GM19467 (cell line): Measurements from ENCODE around the gene BPIFB3.

Experiments used
- ATAC-seq: cut with Tn5 transposase; IDR thresholded peaks from one replicate; pipeline ENCODE4 v1.9.1; 2021; ENCODE audit warnings: mild to moderate bottlenecking, moderate library complexity; ENCODE audit not compliant: unreplicated experiment

Gene BPIFB3, protein sequence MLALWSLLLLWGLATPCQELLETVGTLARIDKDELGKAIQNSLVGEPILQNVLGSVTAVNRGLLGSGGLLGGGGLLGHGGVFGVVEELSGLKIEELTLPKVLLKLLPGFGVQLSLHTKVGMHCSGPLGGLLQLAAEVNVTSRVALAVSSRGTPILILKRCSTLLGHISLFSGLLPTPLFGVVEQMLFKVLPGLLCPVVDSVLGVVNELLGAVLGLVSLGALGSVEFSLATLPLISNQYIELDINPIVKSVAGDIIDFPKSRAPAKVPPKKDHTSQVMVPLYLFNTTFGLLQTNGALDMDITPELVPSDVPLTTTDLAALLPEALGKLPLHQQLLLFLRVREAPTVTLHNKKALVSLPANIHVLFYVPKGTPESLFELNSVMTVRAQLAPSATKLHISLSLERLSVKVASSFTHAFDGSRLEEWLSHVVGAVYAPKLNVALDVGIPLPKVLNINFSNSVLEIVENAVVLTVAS

DNA sequence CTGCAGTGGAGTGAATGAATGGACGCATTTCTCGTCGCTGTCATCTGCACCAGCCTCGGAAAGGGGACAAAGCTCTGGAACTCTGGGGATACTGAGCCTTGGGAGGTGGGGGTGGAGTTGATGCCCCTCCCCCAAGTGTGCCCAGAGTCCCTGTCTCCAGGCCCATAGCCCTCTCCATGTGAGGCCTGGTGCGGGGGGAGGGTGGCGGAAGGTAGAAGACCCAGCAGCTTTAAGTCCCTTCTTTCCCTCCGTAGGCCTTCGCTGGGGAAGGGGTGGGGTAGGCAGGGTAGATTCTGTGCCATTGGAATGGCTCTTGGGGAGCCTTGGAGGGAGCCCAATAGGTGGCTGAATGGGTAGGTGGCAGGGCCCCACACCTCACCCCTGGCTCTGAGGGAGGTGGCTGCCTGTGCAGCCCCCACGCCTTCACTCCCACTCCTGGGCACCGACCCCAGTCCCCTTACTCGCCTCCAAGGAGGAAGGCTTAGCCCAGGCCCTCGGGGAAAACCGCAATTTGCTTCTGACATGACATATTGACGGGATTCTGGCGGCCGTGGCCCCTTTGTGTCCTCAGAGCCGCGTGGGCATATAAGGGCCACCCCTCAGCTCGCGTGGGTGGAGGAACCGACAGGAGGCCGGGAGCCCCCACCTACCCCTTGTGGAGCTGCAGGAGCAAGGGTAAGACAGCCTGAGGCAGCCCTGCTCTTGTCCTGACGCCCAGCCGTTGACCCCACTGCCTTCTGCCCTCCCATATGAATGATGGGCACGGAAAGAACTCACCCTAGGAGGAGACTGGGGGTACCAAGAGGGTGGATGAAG lies at the start of gene BPIFB3:
BPIFB3 (plus strand) TSS at position 613 of the 816 bp plus-strand sequence. CDS start 1,533 bp downstream, outside the sequence.
- no peak for ATAC-seq

DNA sequence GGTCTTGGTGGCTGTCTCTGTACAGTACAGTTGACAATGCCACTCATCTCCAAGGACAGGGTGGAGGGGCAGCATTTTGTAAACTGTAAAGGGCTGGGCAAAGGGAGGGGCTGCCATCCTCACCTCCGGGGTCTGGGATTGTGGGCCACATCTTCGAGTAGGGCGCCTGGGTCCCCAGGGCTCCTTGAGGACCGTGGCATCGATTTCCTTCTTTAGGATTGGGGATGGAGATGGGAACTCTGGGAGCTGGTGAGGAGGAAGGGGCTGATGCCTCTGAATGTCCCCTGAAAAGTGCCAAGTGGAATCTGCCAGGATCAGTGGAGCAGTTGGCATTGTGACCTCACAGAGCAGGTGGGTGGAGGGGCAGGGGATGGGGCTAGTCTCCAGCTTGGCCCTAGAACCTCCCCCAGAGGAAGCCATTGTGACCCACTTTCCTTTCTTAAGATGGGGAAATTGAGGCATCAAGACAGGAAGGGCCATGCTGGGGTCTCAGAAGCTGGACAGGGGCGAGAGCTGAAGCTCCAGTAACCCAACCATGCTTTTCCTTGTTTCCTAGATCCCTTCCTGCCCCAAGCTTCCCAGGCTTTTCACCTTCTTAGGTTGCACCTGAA lies 49.5 kb upstream of the BPIFB3 start, which contains the start of gene SUN5:
SUN5 (minus strand) TSS at position 293 of the 611 bp plus-strand sequence; CDS start at position 200, 93 bp downstream.
- no peak for ATAC-seq

DNA sequence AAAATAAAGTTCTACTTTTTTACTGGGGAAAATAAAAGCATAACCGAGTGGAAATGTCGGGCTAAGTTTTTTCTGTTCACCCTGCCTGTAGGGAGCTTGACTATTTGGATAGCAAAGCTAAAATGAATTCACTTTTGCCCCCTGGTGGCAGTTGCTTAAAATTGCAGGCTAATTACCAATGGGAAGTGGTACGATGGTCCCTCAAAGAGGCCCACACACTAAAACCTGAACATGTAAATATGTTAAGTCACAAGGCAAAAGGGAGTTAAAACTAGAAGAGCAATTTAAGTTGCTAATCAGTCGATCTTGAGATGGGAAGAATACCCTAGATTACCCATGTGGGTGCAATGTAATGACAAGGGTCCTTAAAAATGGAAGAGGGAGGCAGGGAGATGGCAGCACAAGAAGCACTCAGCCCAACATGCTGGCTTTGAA lies 48.6 kb upstream of the BPIFB3 start:
- ATAC-seq = no peak

DNA sequence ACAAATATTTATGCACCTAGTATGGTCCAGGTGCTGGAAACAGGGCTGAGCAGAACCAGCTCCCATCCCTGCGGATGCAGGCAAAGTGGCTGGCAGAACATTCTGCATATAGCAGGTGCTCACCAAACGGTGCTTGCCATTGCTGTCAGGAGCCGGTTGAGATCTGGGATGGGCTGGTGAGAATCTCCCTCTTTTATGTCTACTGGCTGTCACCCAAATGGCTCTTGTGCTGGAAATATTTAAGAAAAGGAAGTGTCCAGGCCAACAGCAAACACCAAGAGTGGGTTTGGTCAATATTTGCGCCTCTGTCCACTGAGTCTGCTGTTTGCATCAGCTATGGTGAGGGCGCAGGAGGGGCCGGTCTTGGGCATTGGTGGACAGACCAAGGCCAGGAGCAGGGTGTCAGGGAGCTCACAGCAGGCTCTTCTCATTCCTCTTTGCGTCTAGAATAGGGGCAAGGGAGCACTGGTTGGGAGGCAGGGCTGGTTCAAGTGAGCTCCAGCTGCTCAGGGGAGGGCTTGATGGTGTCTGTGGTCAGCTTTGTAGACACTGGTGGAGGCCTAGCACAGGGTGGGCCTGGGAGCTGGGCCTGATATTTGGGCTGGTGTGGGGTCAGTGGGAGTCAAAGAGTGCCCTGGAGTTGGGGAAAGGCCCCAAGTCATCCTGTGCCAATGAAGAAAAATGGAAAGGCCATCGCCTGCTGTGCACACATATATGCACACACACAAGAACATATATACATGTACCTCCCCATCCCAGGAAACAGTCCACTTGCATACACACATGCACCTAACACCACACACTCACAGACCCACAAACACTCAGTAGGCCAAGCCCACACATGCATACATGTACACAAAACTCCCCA lies 47.6 kb upstream of the BPIFB3 start:
- ATAC-seq = no peak

DNA sequence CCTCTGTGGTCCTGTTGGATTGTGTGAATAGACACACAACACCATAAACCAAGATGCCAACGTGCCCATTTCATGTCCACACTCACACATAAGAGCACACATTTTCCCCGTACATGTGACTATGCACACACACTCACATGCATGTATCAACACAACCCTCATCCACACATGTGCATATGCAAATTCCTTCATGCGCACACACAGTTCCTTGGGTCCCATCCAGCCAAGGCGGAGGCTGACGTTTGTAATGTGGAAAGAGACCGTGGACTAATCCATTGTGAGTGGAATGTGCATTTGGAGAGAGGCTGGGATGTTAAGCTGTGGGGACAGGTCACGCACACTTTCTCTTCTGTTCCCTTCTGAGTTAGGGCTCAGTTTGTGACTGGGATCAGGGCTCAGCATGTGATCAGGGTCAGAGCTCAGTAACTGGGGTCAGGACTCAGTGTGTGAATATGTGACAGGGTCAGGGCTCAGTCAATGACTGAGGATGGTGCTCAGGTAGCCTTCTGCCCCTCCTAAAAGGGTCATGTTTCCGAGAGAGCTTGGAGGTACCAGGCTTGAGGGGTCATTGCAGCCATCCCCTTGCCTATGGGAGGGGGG lies 46.8 kb upstream of the BPIFB3 start:
- ATAC-seq = no peak

DNA sequence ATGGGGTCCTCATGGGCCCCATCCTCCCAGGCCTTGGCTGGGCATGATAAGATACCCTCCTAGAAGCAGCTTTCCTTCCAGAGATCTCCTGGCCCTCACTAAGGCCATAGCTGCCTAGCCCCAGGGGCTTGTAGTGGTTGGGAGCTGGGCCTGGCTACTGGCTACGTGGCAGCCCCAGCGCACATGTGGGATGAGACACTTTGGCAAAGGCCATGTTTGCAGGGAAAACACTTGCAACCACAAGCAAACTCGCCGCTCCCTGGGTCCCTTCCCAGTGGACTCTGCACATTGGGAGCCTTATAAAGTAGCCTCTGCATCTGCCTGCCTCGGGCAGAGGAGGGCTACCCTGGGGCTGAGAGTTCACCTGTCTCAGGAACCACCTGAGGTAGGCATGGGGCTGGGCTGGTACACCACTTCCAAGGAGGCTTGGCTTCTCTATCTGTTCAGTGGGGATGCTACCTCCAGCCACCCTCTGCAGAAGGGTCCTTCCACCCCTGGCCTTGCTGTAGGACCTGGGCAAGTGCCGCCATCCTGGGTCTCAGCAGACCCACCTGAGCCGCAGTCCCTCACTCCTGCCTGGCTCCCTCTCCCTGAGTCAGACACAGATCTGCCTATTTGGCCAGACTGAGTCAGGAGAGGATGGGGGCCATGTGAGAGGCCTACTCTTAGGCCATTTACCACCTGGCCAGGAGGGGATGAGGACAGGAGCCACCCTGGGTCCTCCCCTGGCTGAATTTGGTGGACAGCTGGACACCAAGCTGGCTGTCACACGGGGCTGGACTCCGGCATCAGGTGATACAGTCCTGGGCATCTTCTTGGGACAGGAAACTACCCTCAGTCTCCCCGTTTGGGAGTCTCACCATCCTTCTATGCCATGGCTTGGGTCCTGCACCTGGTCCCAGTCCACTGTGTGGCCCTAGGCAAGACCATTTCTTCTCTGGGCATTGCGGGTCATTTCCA lies 46.0 kb upstream of the BPIFB3 start, which contains the start of gene BPIFB2:
BPIFB2 (plus strand) TSS at position 329 of the 960 bp plus-strand sequence. CDS start 871 bp downstream, outside the sequence.
- ATAC-seq = no peak

DNA sequence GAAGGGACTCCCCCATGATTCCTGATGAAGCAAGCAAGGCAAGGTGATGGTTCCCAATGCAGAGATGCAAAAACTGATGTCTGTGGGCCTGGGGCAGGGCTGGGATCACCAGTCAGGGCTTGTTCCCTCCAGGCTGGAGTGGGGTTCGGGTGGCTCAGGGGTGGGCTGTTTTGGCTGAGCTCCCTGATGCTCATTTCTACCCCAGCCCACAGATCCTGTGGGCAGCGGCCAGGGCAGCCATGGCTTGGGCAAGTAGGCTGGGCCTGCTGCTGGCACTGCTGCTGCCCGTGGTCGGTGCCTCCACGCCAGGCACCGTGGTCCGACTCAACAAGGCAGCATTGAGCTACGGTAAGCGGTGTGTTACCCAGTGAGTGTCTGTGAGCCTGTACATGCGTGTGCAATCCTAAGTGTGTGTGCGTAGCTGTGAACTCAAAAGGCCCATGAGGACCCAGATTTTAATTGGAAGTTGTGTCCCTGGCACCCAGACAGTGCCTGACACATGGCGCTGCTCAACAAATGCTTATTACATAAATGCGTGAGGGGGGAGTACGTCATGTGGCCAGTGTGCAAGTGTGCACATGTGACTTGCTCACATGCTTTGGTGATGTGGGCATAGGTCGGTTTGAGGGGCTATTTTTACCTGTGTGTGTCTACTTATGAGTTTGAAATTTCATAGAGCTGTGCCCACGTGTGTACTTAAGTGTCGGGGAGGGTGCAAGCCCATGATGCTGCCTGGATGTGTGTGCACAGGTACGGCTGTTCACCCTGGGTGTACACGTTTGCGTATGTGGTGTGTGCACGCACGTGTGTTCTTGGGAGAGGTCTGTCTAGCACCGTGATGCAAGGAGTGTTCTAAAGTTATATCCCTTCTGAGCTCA lies 45.1 kb upstream of the BPIFB3 start:
- no peak for ATAC-seq

DNA sequence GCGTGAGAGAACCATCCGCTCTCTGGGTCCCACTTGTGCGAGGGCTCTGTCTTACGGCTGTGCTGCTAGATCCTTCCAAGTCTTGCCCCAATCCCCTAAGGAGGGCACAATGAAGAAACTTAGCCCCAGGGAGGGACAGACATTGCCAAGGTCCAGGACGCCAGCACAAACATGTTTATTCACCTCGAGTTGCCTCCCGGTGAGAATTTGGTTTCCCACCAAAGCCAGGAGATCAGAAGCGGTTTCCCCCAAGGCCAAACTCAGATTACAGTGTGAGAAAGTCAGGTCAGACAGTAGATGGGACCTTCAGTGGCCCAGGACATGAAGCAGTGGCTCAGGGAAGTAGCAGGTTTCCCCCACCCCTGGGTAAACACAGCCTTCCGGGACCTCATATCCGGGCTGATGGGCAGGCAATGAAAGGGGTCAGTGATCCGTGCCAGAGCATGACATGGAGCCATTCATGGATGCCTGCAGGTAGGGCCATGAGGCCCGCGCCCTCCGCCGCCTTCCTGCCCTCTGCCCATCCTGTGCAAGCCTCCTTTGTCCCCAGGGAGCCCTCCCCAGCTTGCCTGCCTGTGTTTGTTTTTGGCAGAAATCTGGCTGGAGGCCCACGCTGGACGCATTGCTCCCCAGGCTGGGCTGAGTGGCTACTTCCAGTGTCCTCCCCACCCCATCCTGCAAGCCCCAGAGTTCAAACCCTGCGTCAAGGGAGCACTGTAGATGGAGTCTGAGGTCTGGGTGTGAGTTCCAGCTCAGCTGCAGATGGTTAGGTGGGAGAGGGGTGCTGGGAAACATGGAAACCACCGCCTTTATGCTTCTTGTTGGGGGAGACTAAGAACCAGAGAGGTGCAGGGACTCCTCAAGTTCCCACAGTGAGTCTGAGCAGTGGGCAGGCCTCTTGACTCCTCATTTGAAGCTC lies 44.2 kb upstream of the BPIFB3 start:
- no peak for ATAC-seq

DNA sequence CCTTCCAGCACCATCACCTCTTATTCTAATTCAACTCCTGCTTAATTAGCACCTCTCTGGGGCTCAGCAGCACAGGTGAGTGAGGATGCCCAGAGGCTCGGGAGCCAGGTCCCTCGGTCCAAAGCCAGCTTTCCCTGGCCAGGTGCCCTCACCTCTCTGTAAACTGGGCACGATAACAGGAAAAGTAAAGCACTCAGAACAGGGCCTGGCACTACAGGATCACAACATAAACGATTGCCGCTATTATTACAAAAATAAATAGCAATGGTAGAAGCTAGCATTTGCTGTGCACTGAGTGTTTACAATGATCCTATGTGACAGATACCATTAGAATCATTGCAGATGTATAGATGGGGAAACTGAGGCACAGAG lies 43.6 kb upstream of the BPIFB3 start:
- ATAC-seq = no peak

DNA sequence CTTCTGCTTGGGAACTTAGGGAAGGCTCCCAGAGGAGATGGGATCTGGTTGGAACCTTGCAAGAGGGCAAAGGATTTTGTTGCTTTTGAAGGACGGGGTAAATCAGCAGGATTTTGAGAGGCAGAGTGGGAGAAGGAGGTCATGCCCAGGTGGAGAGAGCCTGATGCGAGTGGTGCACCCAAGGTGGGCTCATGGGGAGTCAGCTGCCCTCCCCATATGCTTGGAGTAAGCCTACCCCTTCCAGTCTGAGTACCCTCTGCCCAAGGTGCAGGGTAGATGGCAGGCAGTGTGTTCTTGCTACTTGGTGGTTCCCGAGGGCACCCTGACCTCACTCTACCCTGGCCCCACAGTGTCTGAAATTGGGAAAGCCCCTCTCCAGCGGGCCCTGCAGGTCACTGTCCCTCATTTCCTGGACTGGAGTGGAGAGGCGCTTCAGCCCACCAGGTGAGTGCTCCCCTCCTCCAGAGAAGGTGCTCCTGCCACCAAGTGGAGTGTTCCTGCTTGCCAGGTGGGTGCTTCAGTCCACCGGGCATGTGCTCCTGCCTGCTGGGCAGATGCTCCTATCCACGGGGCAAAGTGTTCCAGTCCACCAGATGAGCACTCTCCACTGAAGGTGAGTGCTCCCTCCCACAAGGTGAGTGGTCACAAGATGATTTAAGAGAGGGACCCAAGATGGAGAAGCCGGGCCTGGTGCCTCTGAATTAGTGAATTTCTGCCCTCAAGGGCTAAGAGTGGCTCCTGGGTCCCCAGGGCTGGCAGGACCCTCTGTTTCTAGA lies 42.8 kb upstream of the BPIFB3 start:
- ATAC-seq = no peak

DNA sequence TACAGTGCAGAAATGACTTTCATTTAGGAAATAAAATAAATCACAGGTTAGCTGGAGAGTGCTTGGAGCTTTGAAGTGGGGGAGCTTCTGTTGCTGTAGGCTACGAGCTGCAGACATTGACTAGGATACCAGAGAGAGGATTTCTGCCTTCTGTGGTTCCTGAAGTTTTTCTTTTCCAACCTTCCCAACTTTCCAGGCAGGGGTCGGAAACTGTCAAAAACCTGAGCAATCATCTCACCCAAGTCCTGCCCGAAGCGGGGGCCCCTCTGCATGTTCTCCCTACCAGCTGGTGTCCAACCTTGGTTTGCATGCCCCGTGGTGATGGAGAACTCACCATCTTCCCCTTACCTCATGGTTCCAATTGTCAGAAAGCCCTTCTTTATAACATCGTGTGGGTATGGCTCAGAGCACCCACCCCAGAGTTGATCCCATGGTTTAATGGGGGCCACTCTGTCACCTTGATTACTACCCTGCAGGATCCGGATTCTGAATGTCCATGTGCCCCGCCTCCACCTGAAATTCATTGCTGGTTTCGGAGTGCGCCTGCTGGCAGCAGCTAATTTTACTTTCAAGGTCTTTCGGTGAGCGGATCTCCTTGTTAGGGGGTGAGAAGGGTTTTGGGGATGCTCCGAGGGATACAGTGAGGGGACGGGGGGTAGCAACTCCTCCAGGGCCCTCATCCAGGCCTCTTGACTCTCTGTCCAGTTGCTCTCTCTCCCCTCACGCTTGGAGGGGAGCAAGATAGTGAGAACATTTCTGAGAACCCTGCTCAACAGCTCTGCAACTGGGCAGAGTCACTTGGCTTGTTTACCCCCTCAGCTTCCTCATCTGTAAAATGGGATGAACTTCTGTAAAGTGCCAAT lies 41.1 kb upstream of the BPIFB3 start:
- no peak for ATAC-seq

DNA sequence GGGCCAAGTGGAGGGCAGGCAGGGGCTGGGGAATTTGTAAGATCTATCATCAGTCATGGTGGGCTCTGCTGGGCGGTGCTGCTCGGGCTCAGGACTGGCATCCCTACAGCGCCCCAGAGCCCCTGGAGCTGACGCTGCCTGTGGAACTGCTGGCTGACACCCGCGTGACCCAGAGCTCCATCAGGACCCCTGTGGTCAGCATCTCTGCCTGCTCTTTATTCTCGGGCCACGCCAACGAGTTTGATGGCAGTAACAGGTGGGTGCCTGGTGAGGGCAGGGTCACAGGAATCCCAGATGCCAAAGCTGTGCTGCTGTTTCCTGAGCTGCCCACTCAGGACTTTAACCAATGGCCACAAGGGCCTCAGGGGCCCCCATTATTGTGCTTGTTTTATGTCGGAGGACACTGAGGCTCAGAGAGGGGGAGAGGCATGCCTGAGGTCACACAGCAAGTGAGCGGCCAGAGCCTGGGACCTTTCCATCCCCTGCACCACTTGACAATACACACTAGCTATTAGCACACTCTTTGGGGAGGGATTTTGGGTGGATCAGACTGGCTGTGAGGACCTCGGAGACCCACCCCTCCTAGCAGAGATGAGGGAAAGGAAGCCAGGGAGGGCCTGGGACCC lies 39.9 kb upstream of the BPIFB3 start:
- ATAC-seq = no peak

DNA sequence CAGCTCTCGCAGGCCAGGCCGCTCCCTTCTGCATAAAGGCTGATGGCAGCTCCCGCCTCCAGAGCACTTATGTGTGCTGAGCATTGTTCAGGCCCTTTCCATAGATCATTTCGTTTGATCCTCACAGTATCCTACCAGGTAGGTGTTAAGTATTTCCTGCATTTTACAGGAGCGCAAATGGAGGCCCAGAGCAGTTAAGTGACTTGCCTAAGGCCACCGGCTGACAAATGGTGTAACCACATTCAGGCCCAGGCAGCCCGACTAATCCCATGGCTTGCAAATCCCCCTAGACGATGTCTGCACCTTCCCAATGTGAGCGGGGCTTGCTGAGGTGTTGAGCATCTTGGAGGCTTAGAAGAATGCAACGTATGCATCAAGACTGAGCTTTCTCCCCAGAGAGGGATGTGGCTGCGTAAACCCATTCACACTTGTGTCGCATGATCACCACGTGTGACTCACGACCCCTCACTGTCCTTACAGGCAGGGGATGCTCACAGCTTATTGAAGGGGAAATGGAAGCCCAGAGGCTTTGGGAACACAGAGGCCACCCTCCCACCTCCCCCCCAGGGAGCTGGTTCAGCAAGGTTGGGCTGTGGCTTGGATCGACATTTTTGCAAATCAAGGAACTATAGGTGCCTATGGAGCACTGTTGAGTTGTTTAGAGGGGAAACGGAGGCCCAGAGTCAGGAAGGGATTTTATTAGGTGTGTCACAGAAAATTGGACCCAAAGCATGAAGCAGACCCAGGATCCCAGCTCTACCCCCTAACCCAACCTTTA lies 39.2 kb upstream of the BPIFB3 start:
- ATAC-seq = no peak

DNA sequence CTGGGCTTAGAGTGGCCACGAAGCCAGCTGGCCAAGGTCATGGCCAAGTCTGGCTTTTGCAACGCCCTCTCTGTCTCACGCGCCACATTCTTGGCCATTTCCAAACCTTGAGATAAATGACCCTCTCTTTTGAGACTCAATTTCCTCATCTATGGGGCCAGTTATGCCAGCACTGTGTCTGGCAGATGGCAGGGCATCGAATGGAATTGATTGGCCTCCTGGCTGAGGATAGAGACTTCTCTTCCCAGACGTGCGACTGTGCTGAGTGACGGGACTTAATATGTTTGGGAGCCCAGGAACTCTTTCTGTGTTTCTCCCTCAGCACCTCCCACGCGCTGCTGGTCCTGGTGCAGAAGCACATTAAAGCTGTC lies 38.6 kb upstream of the BPIFB3 start:
- ATAC-seq = no peak
